Measurements from ENCODE around the gene ELF1. TPM values are rescaled to one million over a fixed set of nuclear protein-coding genes. Genes with fewer than 3 reads are reported as not detected.

The ELF1 gene
- total and polyA plus RNA-seq, 2 experiments from 2014 or later, result 39.4 to 91.1 TPM

DNA sequence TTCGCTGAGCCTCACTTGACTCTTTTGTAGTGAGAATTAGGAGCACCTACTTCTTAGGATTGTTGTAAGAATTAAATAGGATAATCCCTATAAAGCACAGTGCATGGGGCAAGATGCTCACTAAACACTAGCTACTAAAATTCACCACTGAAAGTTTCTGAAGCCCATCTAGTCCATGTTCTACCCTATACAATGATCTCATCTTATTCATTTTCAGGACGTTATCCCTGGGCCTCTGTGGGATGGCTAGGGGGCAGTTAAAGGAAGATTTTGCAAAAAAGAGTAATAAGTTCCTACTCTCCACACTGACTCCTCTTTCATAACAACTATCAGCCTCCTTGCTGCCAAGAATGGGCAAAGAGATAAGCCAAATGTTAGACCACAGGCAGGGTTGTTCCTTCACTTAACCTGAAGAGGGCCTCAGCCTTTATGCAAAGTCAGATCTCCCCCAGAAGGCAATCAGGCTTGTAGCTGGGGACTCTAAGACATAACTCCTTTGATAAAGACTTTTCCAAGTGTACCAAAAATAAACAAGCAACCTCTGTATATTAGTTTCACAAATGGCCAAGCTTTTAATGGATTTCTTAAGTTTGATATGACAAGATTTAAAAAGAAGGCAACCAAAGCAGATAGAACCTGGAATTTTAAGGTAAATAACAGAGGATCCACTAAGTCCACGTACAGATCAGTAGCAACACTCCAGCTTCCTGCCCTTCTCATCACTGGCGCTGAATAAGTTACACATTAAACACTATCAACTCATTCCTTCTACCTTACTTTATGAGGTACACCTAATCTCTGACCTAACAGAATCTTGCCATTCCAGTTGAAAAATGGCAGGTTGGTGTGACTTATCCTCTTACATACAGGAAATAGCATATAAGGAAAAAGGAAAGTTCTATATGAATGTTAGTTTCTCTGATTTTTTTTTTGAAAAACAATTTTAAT is 44.4 kb downstream of the ELF1 start:
- H3K4me3 ChIP-seq, result no peak overlapping the region
- WGBS (ENCODE audit: low lambda C conversion rate, missing lambda C conversion rate), result 44% methylated on average over 4 of the region's 4 CpGs
- DNase-seq (ENCODE audit: low spot score), result peak; percentile 58
- H3K27me3 ChIP-seq, result no peaks in the 10 kb centered on the region
- no peaks in the 10 kb centered on the region for H3K36me3 ChIP-seq (replicated peaks; ENCODE audit: insufficient read depth, low read depth)
- H3K9me3 ChIP-seq (ENCODE audit: low read depth), result no peaks in the 10 kb centered on the region
- peaks cover 70% of the 10 kb centered on the region for H4K20me1 ChIP-seq (ENCODE audit: insufficient read depth, poor library complexity, severe bottlenecking)
- no peaks in the 10 kb centered on the region for H3K9me2 ChIP-seq (replicated peaks; ENCODE audit: insufficient read depth)
- peak overlapping the region; percentile 52 for H3K4me2 ChIP-seq
- peaks cover 94% of the 10 kb centered on the region for H3K79me2 ChIP-seq
- no peak for TF ChIP-seq EZH2 (IDR thresholded peaks at IDR 0.05; ENCODE audit: borderline replicate concordance)
- TF ChIP-seq, protein P1, sequence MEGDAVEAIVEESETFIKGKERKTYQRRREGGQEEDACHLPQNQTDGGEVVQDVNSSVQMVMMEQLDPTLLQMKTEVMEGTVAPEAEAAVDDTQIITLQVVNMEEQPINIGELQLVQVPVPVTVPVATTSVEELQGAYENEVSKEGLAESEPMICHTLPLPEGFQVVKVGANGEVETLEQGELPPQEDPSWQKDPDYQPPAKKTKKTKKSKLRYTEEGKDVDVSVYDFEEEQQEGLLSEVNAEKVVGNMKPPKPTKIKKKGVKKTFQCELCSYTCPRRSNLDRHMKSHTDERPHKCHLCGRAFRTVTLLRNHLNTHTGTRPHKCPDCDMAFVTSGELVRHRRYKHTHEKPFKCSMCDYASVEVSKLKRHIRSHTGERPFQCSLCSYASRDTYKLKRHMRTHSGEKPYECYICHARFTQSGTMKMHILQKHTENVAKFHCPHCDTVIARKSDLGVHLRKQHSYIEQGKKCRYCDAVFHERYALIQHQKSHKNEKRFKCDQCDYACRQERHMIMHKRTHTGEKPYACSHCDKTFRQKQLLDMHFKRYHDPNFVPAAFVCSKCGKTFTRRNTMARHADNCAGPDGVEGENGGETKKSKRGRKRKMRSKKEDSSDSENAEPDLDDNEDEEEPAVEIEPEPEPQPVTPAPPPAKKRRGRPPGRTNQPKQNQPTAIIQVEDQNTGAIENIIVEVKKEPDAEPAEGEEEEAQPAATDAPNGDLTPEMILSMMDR (IDR thresholded peaks at IDR 0.05; ENCODE audit: poor library complexity), result peak; percentile 48
- TF ChIP-seq EZH2phosphoT487 (IDR thresholded peaks at IDR 0.05; ENCODE audit: low read depth, severe bottlenecking, unreplicated experiment), result no peak
- no peak overlapping the region for H2AFZ ChIP-seq
- H3K27ac ChIP-seq, result peak overlapping the region; percentile 89
- H3K4me1 ChIP-seq (ENCODE audit: insufficient read depth), result peaks cover 52% of the 10 kb centered on the region

DNA sequence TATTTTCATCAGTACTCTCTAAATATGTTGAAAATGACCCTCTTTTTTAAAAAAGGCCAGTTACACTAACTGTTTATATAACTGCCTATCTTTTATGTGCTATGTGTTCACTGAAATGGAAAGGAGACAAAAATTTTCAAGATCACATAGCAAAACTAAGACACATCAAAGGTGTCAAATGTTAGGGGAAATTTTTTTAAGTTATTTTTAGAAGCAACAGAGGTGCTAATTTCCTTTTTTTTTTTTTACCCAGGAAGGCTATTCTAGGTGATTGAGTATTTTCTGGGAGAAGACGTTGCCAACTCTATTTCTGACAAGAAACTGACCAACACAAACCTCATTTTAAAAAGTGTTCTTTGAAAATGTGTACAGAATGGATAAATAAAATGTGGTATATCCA is 45.7 kb downstream of the ELF1 start:
- no peak overlapping the region for H2AFZ ChIP-seq
- DNase-seq (ENCODE audit: low spot score), result no peak
- H3K4me2 ChIP-seq, result peak overlapping the region; percentile 30
- H3K9me3 ChIP-seq (ENCODE audit: low read depth), result no peaks in the 10 kb centered on the region
- TF ChIP-seq, protein P1 (IDR thresholded peaks at IDR 0.05; ENCODE audit: poor library complexity), result no peak
- TF ChIP-seq EZH2phosphoT487 (IDR thresholded peaks at IDR 0.05; ENCODE audit: low read depth, severe bottlenecking, unreplicated experiment) (no peak), EZH2 (IDR thresholded peaks at IDR 0.05; ENCODE audit: borderline replicate concordance) (no peak)
- H3K9me2 ChIP-seq (replicated peaks; ENCODE audit: insufficient read depth), result no peaks in the 10 kb centered on the region
- no peak overlapping the region for H3K4me3 ChIP-seq
- H3K79me2 ChIP-seq, result peaks cover 94% of the 10 kb centered on the region
- peak overlapping the region; percentile 89 for H3K27ac ChIP-seq
- no peaks in the 10 kb centered on the region for H3K27me3 ChIP-seq
- H3K4me1 ChIP-seq (ENCODE audit: insufficient read depth), result peaks cover 56% of the 10 kb centered on the region
- H4K20me1 ChIP-seq (ENCODE audit: insufficient read depth, poor library complexity, severe bottlenecking), result peaks cover 72% of the 10 kb centered on the region
- H3K36me3 ChIP-seq (replicated peaks; ENCODE audit: insufficient read depth, low read depth), result no peaks in the 10 kb centered on the region
- WGBS (ENCODE audit: low lambda C conversion rate, missing lambda C conversion rate), result 89% methylated on average over 1 of the region's 1 CpG

DNA sequence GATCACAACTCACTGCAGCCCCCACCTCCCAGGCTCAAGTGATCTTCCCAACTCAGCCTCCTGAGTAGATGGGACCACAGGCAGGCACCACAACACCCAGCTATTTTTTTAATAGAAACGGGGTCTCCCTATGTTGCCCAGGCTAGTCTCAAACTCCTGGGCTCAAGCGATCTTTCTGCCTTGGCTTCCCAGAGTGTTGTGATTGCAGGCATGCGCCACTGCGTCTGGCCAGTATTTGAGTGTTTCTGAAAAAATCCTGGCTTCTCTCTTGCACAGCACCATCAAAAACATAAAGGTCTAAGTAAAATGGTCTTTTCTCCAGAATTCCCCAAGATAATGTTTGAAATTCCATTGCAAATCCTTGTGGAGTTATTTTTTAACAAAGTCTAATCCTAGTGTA is 47.8 kb downstream of the ELF1 start:
- Histone ChIP-seq H4K20me1 (ENCODE audit: insufficient read depth, poor library complexity, severe bottlenecking) (peaks cover 83% of the 10 kb centered on the region), H3K9me3 (ENCODE audit: low read depth) (no peaks in the 10 kb centered on the region), H3K79me2 (peaks cover 94% of the 10 kb centered on the region), H3K27me3 (no peaks in the 10 kb centered on the region), H3K4me2 (peak overlapping the region; percentile 56), H3K4me3 (no peak overlapping the region), H3K4me1 (ENCODE audit: insufficient read depth) (peaks cover 56% of the 10 kb centered on the region), H3K36me3 (replicated peaks; ENCODE audit: insufficient read depth, low read depth) (no peaks in the 10 kb centered on the region), H3K27ac (peak overlapping the region; percentile 65), H2AFZ (no peak overlapping the region), H3K9me2 (replicated peaks; ENCODE audit: insufficient read depth) (no peaks in the 10 kb centered on the region)
- TF ChIP-seq, protein P1 (IDR thresholded peaks at IDR 0.05; ENCODE audit: poor library complexity), result no peak
- no peak for TF ChIP-seq EZH2 (IDR thresholded peaks at IDR 0.05; ENCODE audit: borderline replicate concordance)
- TF ChIP-seq EZH2phosphoT487 (IDR thresholded peaks at IDR 0.05; ENCODE audit: low read depth, severe bottlenecking, unreplicated experiment), result no peak
- DNase-seq (ENCODE audit: low spot score), result no peak
- 75% methylated on average over 4 of the region's 4 CpGs for WGBS (ENCODE audit: low lambda C conversion rate, missing lambda C conversion rate)
